HG03045 (cell line): ENCODE data around the gene ZNF467.

Experiments used
- ATAC-seq: cut with Tn5 transposase; IDR thresholded peaks from one replicate; pipeline ENCODE4 v1.9.1; 2021; ENCODE audit warnings: mild to moderate bottlenecking, moderate library complexity; ENCODE audit not compliant: unreplicated experiment

Gene ZNF467

DNA sequence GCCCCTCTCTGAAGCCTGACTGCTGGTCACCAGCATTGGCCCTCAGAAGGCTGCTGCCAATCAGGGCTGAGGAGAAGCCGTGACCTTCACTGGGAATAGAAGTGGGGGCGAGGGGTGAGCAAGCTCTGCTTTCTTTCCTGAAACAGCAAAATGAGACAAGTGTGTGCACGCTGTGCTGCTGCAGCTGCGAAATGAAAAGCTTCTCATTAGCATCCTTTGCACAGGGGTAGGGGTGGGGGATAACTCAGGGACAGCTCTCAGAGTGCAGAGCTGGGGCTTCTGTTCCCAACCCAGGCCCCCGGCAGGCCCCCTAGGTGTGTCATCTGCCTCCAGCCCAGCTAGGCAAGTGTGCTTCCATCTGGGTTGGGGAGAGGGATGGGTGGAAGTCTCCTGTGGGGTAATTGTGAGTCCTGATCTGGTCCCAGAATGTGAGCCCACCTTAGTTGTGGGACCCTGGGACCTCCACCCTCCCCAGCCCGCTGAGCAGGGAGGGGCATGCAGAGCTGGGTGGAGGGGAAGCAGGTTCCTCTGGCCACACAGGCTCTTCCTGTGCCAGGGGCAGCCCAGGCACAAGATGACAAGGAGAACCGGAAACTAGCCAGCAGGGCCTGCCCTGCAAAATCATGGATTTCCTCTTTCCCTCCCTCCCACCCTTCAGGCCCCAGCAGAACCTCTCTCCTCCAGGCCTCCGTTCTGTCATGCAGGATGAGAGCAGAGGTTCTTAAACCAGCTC lies 22.2 kb downstream of the ZNF467 start:
- no peak for ATAC-seq

DNA sequence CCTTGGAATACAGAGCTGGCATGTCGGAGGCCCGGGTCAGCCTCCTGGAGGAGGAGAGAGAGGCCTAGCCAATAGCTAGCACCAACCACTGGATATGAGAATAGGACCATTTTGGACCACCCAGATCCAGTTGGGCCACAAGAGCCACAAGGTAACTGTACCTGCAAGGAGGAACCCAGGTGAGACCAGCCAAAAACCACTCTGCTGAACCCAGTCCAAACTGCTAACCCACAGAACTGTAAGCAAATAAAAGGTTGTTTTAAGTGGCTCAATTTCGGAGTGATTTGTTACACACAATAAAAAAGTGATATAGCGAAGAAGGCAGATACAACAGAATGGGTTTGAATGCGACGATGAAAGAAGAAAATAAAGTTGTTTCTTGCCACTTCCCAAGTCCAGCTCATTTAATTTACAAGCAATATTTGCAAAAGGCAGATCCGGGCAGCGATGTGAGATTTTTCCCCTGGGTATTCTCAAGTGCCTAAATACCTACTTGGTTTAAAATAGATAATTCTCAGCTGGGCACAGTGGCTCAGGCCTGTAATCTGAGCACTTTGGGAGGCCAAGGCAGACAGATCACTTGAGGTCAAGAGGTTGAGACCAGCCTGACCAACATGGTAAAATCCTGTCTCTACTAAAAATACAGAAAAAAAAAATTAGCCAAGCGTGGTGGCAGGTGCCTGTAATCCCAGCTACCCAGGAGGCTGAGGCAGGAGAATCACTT lies 23.1 kb downstream of the ZNF467 start:
- ATAC-seq: no peak

- ATAC-seq: no peak
Measured at GRCh38 chr7:149748076-149748874, 25.1 kb downstream of the ZNF467 start.

DNA sequence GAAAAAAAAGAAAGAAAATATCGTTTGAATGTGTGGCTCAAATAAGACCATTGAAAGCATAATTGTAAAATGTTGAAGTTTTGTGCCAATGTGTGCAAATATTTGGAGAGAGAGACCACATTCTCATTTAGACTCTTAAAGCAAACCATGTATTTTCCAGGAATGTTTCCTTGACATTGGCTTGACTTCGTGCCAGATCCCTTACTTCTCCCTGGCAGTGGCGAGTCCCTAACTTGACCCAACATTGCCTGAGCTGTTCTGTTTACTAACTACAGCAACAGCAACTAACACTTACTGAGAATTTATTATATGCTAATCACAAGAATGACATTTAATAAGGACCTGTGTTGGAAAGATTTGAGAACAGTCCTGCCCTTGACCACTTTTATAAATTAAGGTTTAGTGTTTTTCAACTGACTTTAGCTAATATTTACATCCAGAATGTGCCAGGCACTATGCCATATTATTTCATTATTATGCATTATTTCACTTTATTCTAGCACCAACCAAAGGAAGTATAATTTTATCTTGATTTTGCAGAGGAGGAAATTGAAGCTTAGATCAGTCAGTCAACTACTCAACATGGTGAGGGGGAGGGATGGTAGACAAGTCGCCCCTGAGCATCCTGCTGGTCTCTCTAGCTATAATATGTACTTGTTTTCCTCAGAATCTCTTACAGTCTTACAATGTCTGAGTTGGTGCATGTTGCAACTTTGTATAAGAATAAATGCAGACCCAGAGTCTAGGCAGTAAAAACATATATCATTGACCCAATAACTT lies 29.7 kb downstream of the ZNF467 start:
- ATAC-seq: no peak

DNA sequence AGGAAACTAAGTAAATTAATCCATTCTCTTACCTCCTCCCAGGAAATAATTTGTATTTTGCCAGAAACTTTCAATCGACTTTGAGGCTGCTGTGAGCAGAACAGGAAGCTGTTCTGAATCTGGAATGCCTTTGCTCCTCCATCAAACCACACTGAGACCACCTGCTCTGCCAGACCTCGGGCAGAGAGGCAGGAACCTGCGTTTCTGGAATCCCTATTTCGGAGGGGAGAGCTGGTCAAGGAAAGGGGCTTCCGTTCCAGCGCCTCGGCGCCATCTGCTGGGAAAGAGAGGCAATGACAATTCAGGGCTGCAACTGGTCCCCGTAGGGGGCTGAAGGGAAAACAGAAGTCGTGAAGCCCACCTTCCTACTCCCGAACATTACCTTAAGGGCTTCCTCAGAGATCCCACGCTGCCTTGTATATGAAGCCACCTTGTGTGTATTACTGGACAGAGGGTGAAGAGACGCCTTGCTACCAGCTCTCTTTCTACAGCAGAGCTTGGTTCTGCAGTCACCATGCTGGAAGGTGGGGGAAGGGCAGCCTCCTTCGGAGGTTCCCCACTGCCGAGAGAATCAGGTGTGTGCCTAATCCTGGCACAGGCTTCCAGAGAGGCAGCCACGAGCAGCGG lies 31.2 kb downstream of the ZNF467 start:
- ATAC-seq: peak; percentile 78

- ATAC-seq: no peak
Measured at GRCh38 chr7:149741629-149742028, 31.8 kb downstream of the ZNF467 start.

DNA sequence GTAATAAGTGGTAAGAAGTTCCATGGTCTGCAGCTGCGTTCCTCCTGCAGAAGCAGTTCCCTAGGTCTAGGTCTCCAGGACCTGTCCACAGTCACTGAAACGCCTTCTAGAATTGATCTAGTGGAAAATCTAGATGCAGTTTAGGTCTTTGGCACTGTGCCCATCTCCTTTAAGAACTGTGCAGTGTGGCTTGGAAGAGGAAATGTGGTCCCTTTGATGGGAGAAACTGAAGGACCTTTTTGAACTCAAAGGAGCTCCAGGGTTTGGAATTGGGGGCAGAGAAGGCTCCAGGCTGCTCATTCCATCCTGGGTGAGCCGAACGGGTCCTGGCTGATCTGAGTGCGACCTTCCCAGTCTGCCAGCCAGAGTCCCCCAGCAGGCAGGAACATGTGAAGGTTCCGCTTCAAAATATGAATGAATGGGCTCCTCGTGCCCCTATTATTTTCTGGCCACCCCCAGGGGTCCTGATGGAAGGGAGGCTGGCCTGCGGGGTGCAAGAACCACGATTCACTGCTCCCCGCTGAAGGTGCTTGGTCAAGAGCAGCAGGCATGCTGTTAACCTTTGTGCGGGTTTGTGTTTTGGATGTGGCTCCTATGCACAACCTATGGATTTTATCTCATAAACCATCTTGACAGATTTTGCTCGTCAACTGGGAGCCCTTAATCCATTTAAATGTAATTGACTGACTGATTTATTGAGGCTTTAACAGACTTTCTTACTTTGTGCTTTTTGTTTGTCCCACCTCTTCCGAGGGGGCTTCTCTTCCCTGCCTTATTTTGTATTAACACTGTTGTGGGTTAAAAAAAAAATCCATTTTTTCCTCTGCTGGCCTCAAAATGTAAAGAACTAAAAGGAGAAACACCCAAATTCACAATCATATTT lies 36.7 kb downstream of the ZNF467 start:
- no peak for ATAC-seq

- no peak for ATAC-seq
Measured at GRCh38 chr7:149735779-149736477, 37.5 kb downstream of the ZNF467 start.

DNA sequence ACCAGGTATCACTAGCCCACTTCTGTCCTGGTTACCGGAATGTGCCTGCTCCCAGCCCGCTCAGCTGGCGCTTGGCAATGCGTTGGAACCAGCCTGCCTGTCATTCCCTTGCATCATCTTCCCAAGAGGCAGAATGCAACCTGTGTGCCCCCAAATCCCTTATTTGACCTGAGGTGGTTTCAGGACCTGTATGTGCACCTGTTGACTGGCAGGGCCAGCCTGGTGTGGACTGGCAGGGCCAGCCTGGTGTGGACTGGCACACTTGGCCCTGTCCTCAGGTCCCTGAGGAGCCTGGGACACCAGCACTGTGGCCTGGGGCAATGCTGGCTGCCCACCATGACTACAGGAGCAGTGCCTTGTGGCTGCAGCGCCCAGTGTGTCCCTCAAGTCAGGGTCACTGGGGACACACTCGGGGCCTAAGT lies 38.2 kb downstream of the ZNF467 start:
- ATAC-seq: no peak

DNA sequence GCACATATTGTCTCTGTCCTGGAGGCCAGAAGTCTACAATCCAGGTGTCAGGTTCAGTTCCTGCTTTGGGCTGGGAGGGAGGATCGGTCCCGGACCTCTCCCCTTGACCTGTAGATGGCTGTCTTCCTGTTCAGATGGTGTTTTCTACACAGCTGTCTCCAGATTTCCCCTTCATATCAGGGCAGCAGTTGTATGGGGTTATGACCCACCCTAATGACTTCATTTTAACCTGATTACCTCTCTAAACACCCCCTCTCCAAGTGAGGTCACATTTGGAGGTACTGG lies 38.7 kb downstream of the ZNF467 start:
- no peak for ATAC-seq

- no peak for ATAC-seq
Measured at GRCh38 chr7:149733924-149734790, 39.2 kb downstream of the ZNF467 start.

- ATAC-seq: no peak
Measured at GRCh38 chr7:149733131-149733923, 40.1 kb downstream of the ZNF467 start.

- ATAC-seq: no peak
Measured at GRCh38 chr7:149732611-149733010, 40.8 kb downstream of the ZNF467 start.

GRCh38 chr7:149732111-149732561 lies 41.3 kb downstream of the ZNF467 start:
- no peak for ATAC-seq

DNA sequence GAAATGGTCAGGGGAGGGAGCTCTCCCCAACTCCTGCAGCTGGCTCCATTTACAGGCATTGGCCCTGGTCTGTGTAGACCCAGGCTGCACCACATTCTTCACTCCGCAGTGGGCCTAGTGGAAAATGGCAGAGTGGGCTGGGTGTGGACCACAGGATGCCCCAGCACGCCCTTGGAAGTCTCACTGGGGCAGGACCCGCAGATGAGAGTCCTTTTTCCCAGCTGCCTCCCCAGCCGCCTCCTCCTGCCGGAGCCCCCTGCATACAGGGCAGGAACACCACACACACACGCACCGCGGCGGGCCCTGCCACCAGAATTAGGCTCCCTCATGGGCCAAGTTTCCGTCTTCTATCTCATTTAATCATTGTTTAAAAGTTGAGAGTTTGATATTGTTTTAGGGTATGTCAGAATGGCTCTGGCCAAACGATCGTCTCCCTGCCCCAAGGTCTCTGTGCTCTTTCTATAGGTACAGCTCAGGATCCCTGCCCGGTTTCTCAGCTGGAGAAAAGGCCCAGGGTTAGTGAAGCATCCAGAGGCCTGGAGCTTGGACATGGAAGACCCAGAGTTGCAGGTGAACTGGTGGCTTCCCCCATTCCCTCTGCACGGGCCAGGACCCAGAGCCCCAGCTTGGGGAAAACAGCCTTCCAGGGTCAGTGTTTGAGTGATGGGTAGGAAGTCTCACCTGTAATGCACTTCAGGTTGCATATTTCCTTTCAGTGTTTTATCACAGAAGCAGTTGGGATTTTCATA lies 42.0 kb downstream of the ZNF467 start:
- ATAC-seq: no peak

DNA sequence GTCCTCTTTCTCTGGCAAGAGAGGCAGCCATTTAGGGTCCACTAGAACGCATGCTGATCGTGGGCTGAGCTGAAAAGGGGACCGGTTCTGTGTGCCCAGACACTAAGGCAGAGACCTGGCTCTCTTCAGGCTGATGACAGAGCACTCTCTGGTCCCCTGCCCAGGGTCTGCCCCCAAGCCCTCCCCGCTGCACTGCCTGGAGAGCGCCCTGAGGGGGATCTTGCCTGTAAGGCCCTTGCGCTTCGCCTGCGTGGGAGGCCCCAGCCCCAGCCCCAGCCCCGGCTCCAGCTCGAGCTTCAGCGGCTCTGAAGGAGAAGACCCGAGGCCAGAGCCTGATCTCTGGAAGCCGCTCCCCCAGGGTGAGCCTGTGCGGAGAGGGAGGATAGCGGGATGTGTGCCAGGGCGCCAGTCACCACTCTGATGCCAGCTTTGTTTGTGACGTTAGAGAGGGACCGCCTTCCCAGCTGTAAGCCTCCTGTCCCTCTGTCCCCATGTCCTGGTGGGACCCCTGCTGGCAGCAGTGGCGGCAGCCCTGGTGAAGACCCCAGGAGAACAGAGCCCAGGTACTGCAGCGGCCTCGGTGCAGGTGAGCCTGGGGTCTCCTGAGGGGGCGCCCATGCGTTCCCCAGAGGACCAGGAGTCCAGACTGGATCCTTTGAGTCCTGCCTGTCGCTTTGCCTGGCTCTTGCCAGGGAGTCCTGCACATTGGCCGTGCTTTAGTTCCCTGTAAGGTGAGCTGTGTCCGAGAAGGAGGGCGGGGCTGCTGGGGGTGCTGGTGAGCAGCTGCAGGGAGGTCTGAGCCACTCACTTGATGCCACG lies 43.2 kb downstream of the ZNF467 start:
- no peak for ATAC-seq
